ENCODE measurements around the gene AKR7A2. TPM values are rescaled to one million over a fixed set of nuclear protein-coding genes. Genes with fewer than 3 reads are reported as not detected.

AKR7A2 gene
- total RNA-seq, 1 donor from 2014 or later = 34.1 TPM

- no peak for DNase-seq (ENCODE audit: low spot score)
- no peak for TF ChIP-seq CTCF (IDR thresholded peaks at IDR 0.05; ENCODE audit: unreplicated experiment)
- Mint-ChIP-seq H3K36me3 (ENCODE audit: low read depth, unreplicated experiment) (peaks cover 10% of the 10 kb centered on the region), H3K4me3 (ENCODE audit: unreplicated experiment) (no peak overlapping the region), H3K9me3 (ENCODE audit: unreplicated experiment) (no peaks in the 10 kb centered on the region), H3K27me3 (ENCODE audit: unreplicated experiment) (peaks cover 7% of the 10 kb centered on the region), H3K4me1 (ENCODE audit: unreplicated experiment) (peaks cover 17% of the 10 kb centered on the region), H3K27ac (ENCODE audit: unreplicated experiment) (no peak overlapping the region)
Observed at GRCh38 chr1:19254416-19254815, 57.5 kb downstream of the AKR7A2 start.

Other genes with a start within 250 kb of the AKR7A2 start
- 223 TPM for gene UBR4, start 101.9 kb downstream of the AKR7A2 start, total RNA-seq (ENCODE audit: unreplicated experiment)
- 50.5 TPM for gene EMC1, start 60.6 kb downstream of the AKR7A2 start, total RNA-seq (ENCODE audit: unreplicated experiment)
- 22.4 TPM for gene MRTO4, start 60.3 kb downstream of the AKR7A2 start, total RNA-seq (ENCODE audit: unreplicated experiment)
- 1.1 TPM for gene AKR7A3, start 23.4 kb downstream of the AKR7A2 start, total RNA-seq (ENCODE audit: unreplicated experiment)
- gene SLC66A1, start 182 bp upstream of the AKR7A2 start, total RNA-seq (ENCODE audit: unreplicated experiment) = 22.6 TPM
- 414 TPM for gene CAPZB, start 173.4 kb upstream of the AKR7A2 start, total RNA-seq (ENCODE audit: unreplicated experiment)

Measured in endothelial cell (in vitro differentiated cells).